AG09319 (cell line): ENCODE measurements around the gene KRTAP3-2.
"Not testable (repeated sequence)": the region's sequence is repeated elsewhere in the genome, so short reads cannot be mapped to it uniquely, and the experiment has no call there.

Experiments used
- DNase-seq: peaks from one replicate; pipeline ENCODE4 v3.0.0-alpha.2; 2010; ENCODE audit warnings: low read depth; ENCODE audit errors: extremely low read depth
- CTCF ChIP-seq: IDR thresholded peaks from 2 replicates; pipeline ENCODE4 v1.5.1; 2011; ENCODE audit warnings: low read depth, mild to moderate bottlenecking, inconsistent platforms, low read length, moderate library complexity

The KRTAP3-2 gene

GRCh38 chr17:40999563-40999962 is at the start of gene KRTAP3-2:
Gene KRTAP3-2, minus strand, starts transcription at chr17:40999906. Its CDS starts 53 bp downstream, at chr17:40999853.
- not testable (repeated sequence) for DNase-seq

- DNase-seq = no peak
- no peak for TF ChIP-seq CTCF
These were observed 49.4 kb upstream of the KRTAP3-2 start for GRCh38 chr17:41049110-41049509.

- no peak for TF ChIP-seq CTCF
- DNase-seq = no peak
These were observed 48.7 kb upstream of the KRTAP3-2 start for GRCh38 chr17:41048441-41048840.

- not testable (repeated sequence) for DNase-seq
These were observed 47.2 kb upstream of the KRTAP3-2 start, which contains the start of gene KRTAP2-1 for GRCh38 chr17:41046735-41047465. Gene KRTAP2-1, minus strand, starts transcription at chr17:41047316. Its CDS starts 49 bp downstream, at chr17:41047267.

GRCh38 chr17:41042953-41043352 is 43.2 kb upstream of the KRTAP3-2 start:
- DNase-seq = no peak
- TF ChIP-seq CTCF = no peak

- DNase-seq = not testable (repeated sequence)
These were observed 41.3 kb upstream of the KRTAP3-2 start, which contains the start of gene KRTAP1-1 for GRCh38 chr17:41040783-41041571. Gene KRTAP1-1, minus strand, starts transcription at chr17:41041450. Its CDS starts 53 bp downstream, at chr17:41041397.

GRCh38 chr17:41037853-41038350 is 38.2 kb upstream of the KRTAP3-2 start:
- no peak for DNase-seq
- no peak for TF ChIP-seq CTCF

- not testable (repeated sequence) for DNase-seq
These were observed 34.7 kb upstream of the KRTAP3-2 start, which contains the start of gene KRTAP1-3 for GRCh38 chr17:41034346-41034935. Gene KRTAP1-3, minus strand, starts transcription at chr17:41034874. Its CDS starts 53 bp downstream, at chr17:41034821.

- no peak for DNase-seq
These were observed 30.0 kb upstream of the KRTAP3-2 start, which contains the start of gene KRTAP1-4 for GRCh38 chr17:41029633-41030245. Gene KRTAP1-4, minus strand, starts transcription at chr17:41030195. Its CDS starts 117 bp downstream, at chr17:41030078.

More at GRCh38 chr17:41029633-41030245, 30.0 kb upstream of the KRTAP3-2 start, which contains the start of gene KRTAP1-4:
- TF ChIP-seq CTCF = no peak
